Inflammatory macrophage (primary cell): ENCODE measurements around the gene LTK.

ENCODE experiments used
- DNase-seq, 2 donors: peaks; one replicate each; pipeline ENCODE4 v3.0.0-alpha.2; 2020 to 2022

Gene LTK

DNA sequence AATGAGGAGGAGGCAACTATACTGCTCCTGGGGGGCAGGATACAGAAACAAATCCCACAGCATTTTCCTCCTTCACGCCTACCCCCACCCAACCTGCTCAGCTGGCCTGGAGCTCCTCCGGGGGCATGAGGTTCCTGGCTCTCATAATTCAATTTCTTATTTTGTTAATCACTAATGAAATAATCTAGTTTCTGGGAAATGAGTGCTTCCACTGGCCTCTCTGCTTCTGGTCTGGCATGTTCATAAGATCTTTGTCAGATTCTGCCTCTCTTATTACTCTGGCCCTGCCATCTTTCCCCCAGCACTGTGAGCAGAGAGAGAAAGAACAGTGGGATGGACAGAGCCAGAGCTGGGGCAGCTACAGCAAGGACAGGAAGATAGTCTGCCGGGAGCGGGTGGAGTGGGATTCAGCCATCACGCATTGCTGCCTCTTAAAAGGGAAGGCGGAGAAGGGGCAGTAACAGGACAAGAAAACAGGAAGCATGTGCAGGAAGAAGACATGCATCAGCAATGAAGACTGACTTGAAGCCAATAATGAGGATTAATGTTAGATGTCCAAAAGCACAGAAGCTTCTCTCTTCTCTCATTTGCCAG lies 16.8 kb upstream of the LTK start:
- peak; percentile 22 to 30 for DNase-seq

GRCh38 chr15:41523097-41523496 lies 9.5 kb upstream of the LTK start:
- no peak for DNase-seq

GRCh38 chr15:41521614-41522013 lies 8.0 kb upstream of the LTK start:
- no peak for DNase-seq

DNA sequence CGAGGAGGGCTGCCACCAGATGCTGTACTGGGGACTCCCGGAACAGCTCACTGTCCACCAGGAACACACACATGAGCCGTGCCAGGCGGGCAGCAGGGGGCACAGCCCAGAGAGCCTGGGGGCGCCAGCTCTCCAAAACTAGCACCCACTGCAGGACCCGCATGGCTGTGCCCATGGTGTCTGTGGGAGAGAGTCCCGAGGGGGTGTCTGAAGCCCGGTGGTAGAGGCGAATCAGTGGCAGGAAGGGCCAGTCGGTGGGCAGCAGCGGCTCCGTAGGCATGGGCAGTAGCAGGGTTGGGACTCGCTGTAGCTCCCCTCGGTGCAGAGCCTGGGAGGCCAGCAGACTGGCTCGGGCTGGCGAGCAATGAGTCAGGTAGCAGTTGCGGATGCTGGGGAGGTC lies 7.0 kb upstream of the LTK start:
- DNase-seq = no peak

DNA sequence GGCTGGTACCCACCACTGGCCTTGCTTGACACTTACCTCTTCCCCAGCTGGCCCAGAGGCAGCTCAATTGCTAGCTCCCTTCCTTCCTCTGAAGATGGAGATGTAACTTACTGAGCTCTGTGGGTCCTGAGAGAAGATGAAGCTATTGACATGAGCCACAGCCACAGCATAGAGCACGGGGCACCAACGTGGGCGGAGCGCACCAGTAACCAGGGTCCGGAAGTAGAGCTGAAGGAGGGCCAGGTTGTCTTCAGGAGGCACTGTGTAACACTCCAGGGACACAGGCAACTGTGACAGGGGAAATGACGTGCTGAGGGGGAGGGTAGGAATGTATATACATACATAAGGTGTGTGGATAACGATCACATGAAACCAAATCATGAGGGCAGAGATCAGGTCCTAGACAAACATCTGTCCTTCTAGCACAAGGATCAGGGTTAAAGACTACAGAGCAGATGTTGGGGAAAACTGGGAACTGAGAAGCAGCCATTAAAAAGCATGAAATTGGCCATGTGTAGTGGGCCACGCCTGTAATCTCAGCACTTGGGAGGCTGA lies 4.3 kb upstream of the LTK start:
- no peak for DNase-seq

DNA sequence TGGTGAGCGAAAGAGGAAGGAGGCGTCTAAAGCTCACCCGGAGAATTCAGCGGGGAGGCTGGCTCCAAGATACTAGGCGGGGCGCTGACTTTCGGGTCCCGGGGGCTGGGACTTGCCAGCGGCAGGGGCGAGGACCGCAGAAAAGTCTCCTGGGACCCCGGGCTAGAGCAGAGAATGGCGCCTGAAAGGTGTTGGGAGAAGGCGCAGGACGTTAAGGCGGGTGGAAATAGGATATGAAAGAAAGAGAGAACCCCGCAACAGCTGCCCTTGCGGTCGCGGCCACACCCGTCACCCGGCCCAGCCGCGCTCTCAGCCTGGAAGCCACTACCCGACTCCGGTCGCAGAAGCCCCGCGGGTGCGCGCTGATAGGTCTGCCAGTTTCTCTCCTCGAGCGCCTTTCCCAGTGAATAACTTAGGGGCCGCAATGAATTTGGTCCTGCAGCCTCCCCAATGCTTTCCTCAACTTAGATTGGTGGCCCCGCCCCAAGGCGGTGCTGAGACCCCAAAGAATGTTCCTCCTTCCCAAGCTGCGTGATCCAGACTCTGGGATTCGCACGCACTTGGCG lies 604 bp downstream of the LTK start:
- peak in 1 of 2 donors; percentile 8 for DNase-seq

GRCh38 chr15:41512512-41512939 lies 1.1 kb downstream of the LTK start:
- no peak for DNase-seq

- no peak for DNase-seq
These were observed 1.7 kb downstream of the LTK start for GRCh38 chr15:41511899-41512369.

GRCh38 chr15:41511331-41511898 lies 2.2 kb downstream of the LTK start:
- DNase-seq = no peak

- no peak for DNase-seq
These were observed 2.9 kb downstream of the LTK start for GRCh38 chr15:41510728-41511127.

DNA sequence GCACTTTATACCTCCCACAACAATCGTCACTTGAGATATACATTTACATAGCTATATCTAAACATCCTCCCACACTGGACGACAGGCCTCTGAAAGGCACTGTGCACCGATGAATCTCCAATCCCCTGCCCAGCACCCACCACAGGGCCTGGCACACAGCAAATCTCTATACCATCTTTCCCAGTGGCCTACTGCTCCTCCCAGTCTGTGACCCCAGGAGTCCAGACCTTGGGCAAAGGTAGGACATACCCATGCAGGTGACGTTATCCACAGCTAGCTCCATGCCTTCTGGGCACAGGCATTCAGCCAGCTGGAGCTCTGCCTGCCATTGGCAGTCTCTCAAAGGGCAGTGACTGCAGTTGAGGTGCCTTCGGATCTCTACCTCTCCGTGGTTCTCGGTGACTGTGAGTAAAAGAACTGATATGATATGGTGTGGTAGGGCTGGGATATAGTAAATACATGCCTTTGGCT lies 5.8 kb downstream of the LTK start:
- DNase-seq = no peak

DNA sequence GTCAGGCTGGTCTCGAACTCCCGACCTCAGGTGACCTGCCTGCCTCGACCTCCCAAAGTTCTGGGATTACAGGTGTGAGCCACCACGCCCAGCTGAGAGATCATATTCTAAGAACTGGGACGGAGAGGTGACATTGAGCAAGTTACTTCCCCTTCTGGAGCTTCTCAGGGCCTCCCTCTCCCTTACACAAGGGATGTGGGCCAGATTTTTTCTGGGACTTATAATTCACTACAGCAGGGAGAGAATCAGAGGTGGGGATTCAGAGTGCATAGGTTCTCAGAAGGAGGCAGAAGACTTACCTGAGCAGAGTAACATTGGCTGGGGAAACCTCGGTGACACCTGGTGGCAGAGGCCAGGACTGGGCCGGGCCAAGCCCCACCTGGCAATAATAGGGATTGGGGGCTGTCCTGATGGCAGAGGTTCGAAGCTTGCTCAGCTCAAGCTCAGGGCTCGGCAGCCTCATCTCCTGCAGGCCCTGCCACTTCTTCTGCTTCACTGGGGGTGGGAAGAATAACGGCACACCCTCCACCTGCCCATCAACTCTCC lies 6.8 kb downstream of the LTK start:
- peak; percentile 15 to 32 for DNase-seq

- DNase-seq = no peak
These were observed 7.9 kb downstream of the LTK start for GRCh38 chr15:41505776-41506175.

GRCh38 chr15:41504751-41505492 lies 8.7 kb downstream of the LTK start:
- DNase-seq = no peak

- DNase-seq = no peak
These were observed 10.0 kb downstream of the LTK start for GRCh38 chr15:41503669-41504010.

GRCh38 chr15:41502795-41503668 lies 10.6 kb downstream of the LTK start:
- no peak for DNase-seq

- DNase-seq = peak in 1 of 2 donors; percentile 29
These were observed 11.5 kb downstream of the LTK start for GRCh38 chr15:41501931-41502794.

DNA sequence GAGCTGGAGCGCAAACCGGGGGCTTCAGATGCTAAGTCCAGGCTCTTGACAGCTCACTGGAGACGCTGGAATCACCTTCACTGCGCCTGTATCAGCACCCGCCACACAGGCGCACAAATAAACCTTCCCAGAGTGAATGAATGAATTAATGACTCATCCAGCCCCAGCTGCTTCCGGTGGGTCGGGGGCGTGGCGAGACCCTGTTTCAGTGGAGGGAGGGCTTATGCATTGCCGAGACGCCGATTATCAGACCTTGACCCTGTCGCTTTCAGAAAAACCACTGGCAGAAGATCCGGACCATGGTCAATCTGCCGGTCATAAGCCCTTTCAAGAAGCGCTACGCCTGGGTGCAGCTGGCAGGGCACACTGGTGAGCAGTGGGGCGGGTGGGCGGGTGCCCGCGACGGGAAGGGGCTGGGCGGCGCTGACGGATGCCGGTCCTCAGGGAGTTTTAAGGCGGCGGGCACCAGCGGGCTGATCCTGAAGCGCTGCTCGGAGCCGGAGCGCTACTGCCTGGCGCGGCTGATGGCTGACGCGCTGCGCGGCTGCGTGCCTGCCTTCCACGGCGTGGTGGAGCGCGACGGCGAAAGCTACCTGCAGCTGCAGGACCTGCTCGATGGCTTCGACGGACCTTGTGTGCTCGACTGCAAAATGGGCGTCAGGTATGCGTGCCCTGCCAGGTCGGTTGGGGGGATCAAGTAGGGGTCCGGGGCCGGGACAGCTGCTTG lies 12.3 kb downstream of the LTK start:
- DNase-seq = no peak

- no peak for DNase-seq
These were observed 14.3 kb downstream of the LTK start for GRCh38 chr15:41499109-41499851.

- DNase-seq = no peak
These were observed 15.0 kb downstream of the LTK start for GRCh38 chr15:41498657-41499056.
